Stomach (tissue), 9 donors: ENCODE data around the gene ANKHD1. TPM values are rescaled to one million over a fixed set of nuclear protein-coding genes. Genes with fewer than 3 reads are reported as not detected.
A peak's percentile ranks its signal among the peaks of the same experiment; 100 is the strongest.

ENCODE experiments used
- DNase-seq, 2 donors: peaks; one replicate each; pipeline versions ENCODE4 v3.0.0 to v3.0.0-alpha.2; 2013 to 2019
- H3K27ac ChIP-seq, 5 donors: fragments of 200-600 bp in 4 of 5; sonication (generic) in 4 of 5; one replicate each; pipeline ENCODE4 v1.5.1; 2013 to 2019; ENCODE audit warnings: mild to moderate bottlenecking in 1 of 5, moderate library complexity in 1 of 5
- H3K27me3 ChIP-seq, 3 donors: fragments of 200-600 bp; sonication (generic); one replicate each; pipeline ENCODE4 v1.5.1; 2017 to 2019; ENCODE audit warnings: mixed run types in 1 of 3
- H3K36me3 ChIP-seq, 4 donors: fragments of 200-600 bp; sonication (generic); 1 replicate in 3 of 4; 2 replicates in 1 of 4; pipeline ENCODE4 v1.5.1; 2016 to 2019
- H3K4me1 ChIP-seq, 4 donors: fragments of 200-600 bp; sonication (generic); one replicate each; pipeline ENCODE4 v1.5.1; 2016 to 2019
- H3K4me3 ChIP-seq, 4 donors: fragments of 200-600 bp; sonication (generic) in 3 of 4; one replicate each; pipeline ENCODE4 v1.5.1; 2016 to 2019; ENCODE audit warnings: mild to moderate bottlenecking in 1 of 4
- H3K9me3 ChIP-seq, 4 donors: fragments of 200-600 bp; sonication (generic); one replicate each; pipeline ENCODE4 v1.5.1; 2016 to 2019
- CTCF ChIP-seq, 7 experiments: fragments of 450-650 bp in 4 of 7; fragments of 200-600 bp in 3 of 7; sonication (generic) in 3 of 7; IDR thresholded peaks; one replicate each; pipeline ENCODE4 v1.5.1; 2016 to 2019; ENCODE audit warnings: antibody characterized with exemption in 7 of 7, control low read depth in 2 of 7, mild to moderate bottlenecking in 1 of 7
- EP300 ChIP-seq: sonication (generic); formaldehyde crosslinking; IDR thresholded peaks from one replicate; pipeline ENCODE4 v1.6.1; 2017; ENCODE audit warnings: antibody characterized with exemption
- POLR2A ChIP-seq, 4 donors: fragments of 450-650 bp; IDR thresholded peaks; one replicate each; pipeline ENCODE4 v1.6.1; 2016; ENCODE audit warnings: antibody characterized with exemption in 4 of 4, control low read depth in 2 of 4, mild to moderate bottlenecking in 1 of 4, moderate library complexity in 1 of 4
- POLR2AphosphoS5 ChIP-seq, 3 donors: sonication (generic); formaldehyde crosslinking; IDR thresholded peaks; one replicate each; pipeline ENCODE4 v1.6.1; 2016; ENCODE audit warnings: antibody characterized with exemption in 3 of 3
- WGBS, 5 donors: extraction: QIAGEN DNeasy Blood & Tissue Kit in 3 of 5; methylation state at CpG; one replicate each; pipeline versions ENCODE4 v1.1.5 to v1.1.7; 2013 to 2018; 5-methylcytosine and 5-hydroxymethylcytosine counted together
- intact Hi-C: fragments of 100-400 bp; cut with DNase I; formaldehyde crosslinking; loops from one replicate; pipeline ENCODE4 v1.15.1; 2023; ENCODE audit warnings: low total_unique reads
- polyA plus RNA-seq, 3 donors: library from polyadenylated mRNA; stranded (reverse); fragments of 200-250 nt; gene quantifications; one replicate each; pipeline ENCODE4 v1.2.3, GENCODE V29; 2013
- total RNA-seq, 5 donors: library from RNA; depleted of rRNA; stranded (reverse); fragments of >200 nt; gene quantifications; one replicate each; pipeline versions ENCODE4 v1.1.0 to v1.2.3, GENCODE V29; 2014 to 2016
- donor health status: healthy with polysubstance abuse.
- donor health status: Bipolar disorder and iron deficiency.
- donor health status: healthy.

The ANKHD1 gene
- total and polyA plus RNA-seq, 8 donors, result 22.0 to 249 (median 120) TPM

DNA sequence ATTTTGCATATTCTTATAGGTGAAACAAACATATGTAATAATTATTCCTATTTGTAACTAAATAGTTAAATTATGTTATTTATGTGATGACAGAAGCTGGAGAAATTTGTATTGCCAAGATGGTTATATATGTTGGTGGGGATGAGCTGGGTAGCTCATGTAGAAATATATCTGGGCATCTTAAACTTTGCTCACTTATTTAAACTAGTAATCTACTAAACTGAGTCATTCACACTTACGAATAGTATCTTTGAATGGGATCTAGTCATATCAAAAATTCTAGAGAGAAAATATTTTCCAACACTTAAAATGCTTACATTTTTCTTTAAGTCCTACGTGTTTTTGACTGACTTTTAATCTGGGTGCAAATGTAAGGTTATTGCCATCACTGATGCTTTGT lies 101.2 kb downstream of the ANKHD1 start:
- peaks cover 0 to 6% (median 0%) of the 10 kb centered on the region in 4 donors for H3K4me1 ChIP-seq
- intact Hi-C loops, result no loop called here
- no peak for DNase-seq
- H3K27me3 ChIP-seq, result no peaks in the 10 kb centered on the region
- H3K27ac ChIP-seq, result no peak overlapping the region
- H3K9me3 ChIP-seq, result no peaks in the 10 kb centered on the region
- peaks cover 24 to 68% (median 64%) of the 10 kb centered on the region in 4 donors for H3K36me3 ChIP-seq
- 77 to 90% (median 81%) methylated on average over 2 of the region's 2 CpGs for WGBS, 5 donors
- no peak for TF ChIP-seq CTCF (IDR thresholded peaks at IDR 0.05)
- no peak for TF ChIP-seq EP300
- TF ChIP-seq POLR2AphosphoS5 (IDR thresholded peaks at IDR 0.05), result no peak
- TF ChIP-seq POLR2A (IDR thresholded peaks at IDR 0.05), result no peak
- H3K4me3 ChIP-seq, result no peak overlapping the region

- 76 to 80% (median 79%) methylated on average over 4 of the region's 4 CpGs for WGBS, 5 donors
- peaks cover 58 to 100% (median 98%) of the 10 kb centered on the region in 4 donors for H3K36me3 ChIP-seq
Observed at GRCh38 chr5:140509898-140510297, 108.3 kb downstream of the ANKHD1 start.

DNA sequence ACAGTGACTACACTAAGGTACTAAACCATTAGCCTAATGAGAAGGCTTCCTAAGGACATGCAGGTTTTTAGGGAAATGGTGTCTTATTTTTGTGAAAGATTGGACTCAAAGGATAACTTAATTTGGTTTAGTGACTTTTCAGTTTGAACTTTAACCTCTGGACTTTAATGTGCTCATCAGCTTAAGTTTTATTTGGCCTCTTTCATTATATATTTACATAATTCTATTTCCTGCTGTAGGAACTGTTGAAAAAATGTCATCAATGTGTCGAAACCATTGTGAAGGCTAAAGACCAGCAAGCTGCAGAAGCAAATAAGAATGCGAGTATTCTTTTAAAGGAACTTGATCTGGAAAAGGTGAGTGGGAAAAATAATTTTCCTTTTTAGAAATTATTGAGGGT lies 111.5 kb downstream of the ANKHD1 start:
- H3K4me3 ChIP-seq, result no peak overlapping the region
- no peaks in the 10 kb centered on the region for H3K27me3 ChIP-seq
- no peaks in the 10 kb centered on the region for H3K9me3 ChIP-seq
- H3K36me3 ChIP-seq, result peaks cover 48 to 78% (median 75%) of the 10 kb centered on the region in 4 donors
- WGBS, 5 donors, result 89 to 100% (median 94%) methylated on average over 2 of the region's 2 CpGs
- no peaks in the 10 kb centered on the region for H3K4me1 ChIP-seq
- TF ChIP-seq CTCF (IDR thresholded peaks at IDR 0.05), result no peak
- no peak for TF ChIP-seq POLR2A (IDR thresholded peaks at IDR 0.05)
- no peak for TF ChIP-seq POLR2AphosphoS5 (IDR thresholded peaks at IDR 0.05)
- no peak for TF ChIP-seq EP300
- intact Hi-C loops, result no loop called here
- H3K27ac ChIP-seq, result no peak overlapping the region
- no peak for DNase-seq

More at GRCh38 chr5:140509898-140510297, 108.3 kb downstream of the ANKHD1 start:
- intact Hi-C loops, result no loop called here
- H3K9me3 ChIP-seq, result no peaks in the 10 kb centered on the region
- TF ChIP-seq POLR2AphosphoS5 (IDR thresholded peaks at IDR 0.05) (no peak), POLR2A (IDR thresholded peaks at IDR 0.05) (no peak), EP300 (no peak), CTCF (IDR thresholded peaks at IDR 0.05) (no peak)
- H3K27me3 ChIP-seq, result no peaks in the 10 kb centered on the region
- DNase-seq, result peak in 1 of 2 donors; percentile 18
- H3K27ac ChIP-seq, result no peak overlapping the region
- no peak overlapping the region for H3K4me3 ChIP-seq
- no peaks in the 10 kb centered on the region for H3K4me1 ChIP-seq

DNA sequence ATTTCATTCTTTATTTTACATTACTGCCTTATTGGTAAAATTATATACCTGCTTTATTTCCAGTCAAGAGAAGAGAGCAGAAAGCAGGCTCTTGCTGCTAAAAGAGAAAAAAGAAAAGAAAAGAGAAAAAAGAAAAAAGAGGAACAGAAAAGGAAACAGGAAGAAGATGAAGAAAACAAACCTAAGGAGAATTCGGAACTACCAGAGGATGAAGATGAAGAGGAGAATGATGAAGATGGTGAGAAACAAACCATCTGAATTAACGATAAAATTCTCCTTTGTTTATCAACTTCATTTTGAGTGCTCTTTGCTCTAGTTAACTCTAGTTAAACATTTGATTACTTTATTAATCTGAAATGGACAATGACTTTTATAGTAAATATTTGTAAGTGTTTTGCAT lies 122.4 kb downstream of the ANKHD1 start:
- Histone ChIP-seq H3K27ac (no peak overlapping the region), H3K9me3 (no peaks in the 10 kb centered on the region), H3K27me3 (no peaks in the 10 kb centered on the region), H3K4me1 (no peaks in the 10 kb centered on the region), H3K4me3 (no peak overlapping the region), H3K36me3 (peaks cover 37 to 70% (median 67%) of the 10 kb centered on the region in 4 donors)
- intact Hi-C loops, result no loop called here
- no peak for TF ChIP-seq POLR2AphosphoS5 (IDR thresholded peaks at IDR 0.05)
- no peak for TF ChIP-seq EP300
- no peak for TF ChIP-seq POLR2A (IDR thresholded peaks at IDR 0.05)
- no peak for TF ChIP-seq CTCF (IDR thresholded peaks at IDR 0.05)
- DNase-seq, result no peak
- WGBS, 5 donors, result 77 to 89% (median 82%) methylated on average over 2 of the region's 2 CpGs
